HCT116 (cell line): ENCODE data around the gene PERCC1. TPM values are rescaled to one million over a fixed set of nuclear protein-coding genes. Genes with fewer than 3 reads are reported as not detected.

ENCODE experiments used
- ATAC-seq: fragments of 200-7000 bp; cut with Tn5 transposase; 2 replicates; pipeline ENCODE4 v1.9.1; 2020; ENCODE audit warnings: mild to moderate bottlenecking, moderate library complexity
- BruUV-seq: library from RNA; stranded (reverse); fragments of 400-500 nt; replicated peaks from 2 replicates; lab custom pipeline; 2021; lab: Mats Ljungman, UMichigan
- CTCF ChIA-PET: fragments of 300-600 bp; sonication (Branson Sonifier 250); formaldehyde crosslinking; loops from one replicate; lab custom pipeline; 2021; ENCODE audit warnings: antibody characterized with exemption; lab: Charles Lee
- POLR2A ChIA-PET: fragments of 300-600, 350-600 bp; sonication (Branson Sonifier 250); formaldehyde crosslinking; loops from one replicate; lab custom pipeline; 2021; ENCODE audit warnings: antibody characterized with exemption; lab: Charles Lee
- RAD21 ChIA-PET, 2 experiments: fragments of 300-600 bp; sonication (Branson Sonifier 250); formaldehyde crosslinking; loops; one replicate each; lab custom pipeline; 2023; ENCODE audit warnings: low total read pairs in 2 of 2; ENCODE audit not compliant: uncharacterized antibody in 2 of 2, unreplicated experiment in 2 of 2, low non-redundant PET in 1 of 2; lab: Charles Lee
- DNase-seq: peaks from one replicate; pipeline ENCODE4 v3.0.0-alpha.2; 2010; ENCODE audit warnings: low read depth, low spot score
- H2AFZ ChIP-seq: fragments of 200-600 bp; shearing (Covaris generic), sonication (generic); 2 replicates; pipeline ENCODE4 v1.6.1; 2017; ENCODE audit warnings: low read depth, mixed run types, mixed read lengths, antibody characterized with exemption, low read length; ENCODE audit not compliant: poor library complexity, severe bottlenecking
- H3K27ac ChIP-seq: 2 replicates; pipeline ENCODE4 v1.5.1; 2012; ENCODE audit warnings: low read depth, low read length
- H3K27me3 ChIP-seq: fragments of 200-600 bp; sonication (generic); 2 replicates; pipeline ENCODE4 v1.6.1; 2016; ENCODE audit warnings: mixed run types, low read length, mixed read lengths; ENCODE audit not compliant: insufficient read depth
- H3K36me3 ChIP-seq, 2 experiments: fragments of 200-500 bp in 1 of 2; fragments of 200-600 bp in 1 of 2; sonication (Bioruptor generic) in 1 of 2; sonication (generic) in 1 of 2; 2 replicates each; pipeline versions ENCODE4 v1.5.1 to v1.6.1; 2014 to 2016; ENCODE audit warnings: low read length in 2 of 2, inconsistent platforms in 1 of 2, mixed read lengths in 1 of 2, mixed run types in 1 of 2; ENCODE audit not compliant: insufficient read depth in 2 of 2, control insufficient read depth in 1 of 2
- H3K4me1 ChIP-seq, 2 experiments: fragments of 200-600 bp in 1 of 2; sonication (generic) in 1 of 2; 2 replicates each; pipeline versions ENCODE4 v1.5.1 to v1.6.1; 2012 to 2017; ENCODE audit warnings: low read length in 2 of 2, inconsistent platforms in 1 of 2, mild to moderate bottlenecking in 1 of 2, mixed read lengths in 1 of 2, mixed run types in 1 of 2, moderate library complexity in 1 of 2; ENCODE audit not compliant: insufficient read depth in 2 of 2, control insufficient read depth in 1 of 2
- H3K4me2 ChIP-seq: fragments of 200-600 bp; sonication (generic); 2 replicates; pipeline ENCODE4 v1.6.1; 2017; ENCODE audit warnings: mixed run types, low read length, mixed read lengths
- H3K4me3 ChIP-seq, 2 experiments: fragments of 200-600 bp in 1 of 2; sonication (generic) in 1 of 2; replicated peaks in 1 of 2; 2 replicates each; pipeline ENCODE4 v1.5.1; 2011 to 2016; ENCODE audit warnings: low read length in 2 of 2, control low read depth in 1 of 2, low read depth in 1 of 2, mild to moderate bottlenecking in 1 of 2, mixed read lengths in 1 of 2, mixed run types in 1 of 2
- H3K79me2 ChIP-seq: fragments of 200-600 bp; sonication (generic); 2 replicates; pipeline ENCODE4 v1.6.1; 2017; ENCODE audit warnings: mild to moderate bottlenecking, mixed run types, low read length, moderate library complexity, mixed read lengths; ENCODE audit not compliant: insufficient read depth
- H3K9ac ChIP-seq: fragments of 200-600 bp; sonication (generic); 2 replicates; pipeline ENCODE4 v1.6.1; 2016; ENCODE audit warnings: low read length, mixed read lengths
- H3K9me2 ChIP-seq: fragments of 200-600 bp; sonication (generic), shearing (Covaris generic); 2 replicates; pipeline ENCODE4 v1.6.1; 2017; ENCODE audit warnings: mixed run types, mild to moderate bottlenecking, moderate library complexity; ENCODE audit not compliant: insufficient read depth
- H3K9me3 ChIP-seq, 2 experiments: fragments of 200-500 bp in 1 of 2; fragments of 200-600 bp in 1 of 2; sonication (Bioruptor generic) in 1 of 2; sonication (generic) in 1 of 2; 2 replicates each; pipeline ENCODE4 v1.6.1; 2014 to 2017; ENCODE audit warnings: low read length in 2 of 2, mixed read lengths in 2 of 2, inconsistent platforms in 1 of 2, low read depth in 1 of 2, mild to moderate bottlenecking in 1 of 2, mixed run types in 1 of 2, moderate library complexity in 1 of 2; ENCODE audit not compliant: control insufficient read depth in 1 of 2, insufficient read depth in 1 of 2
- H4K20me1 ChIP-seq: fragments of 200-600 bp; sonication (generic), shearing (Covaris generic); 2 replicates; pipeline ENCODE4 v1.6.1; 2017; ENCODE audit warnings: mixed run types, mild to moderate bottlenecking, moderate library complexity; ENCODE audit not compliant: insufficient read depth
- CEBPB ChIP-seq: IDR thresholded peaks from 2 replicates; pipeline ENCODE4 v1.6.1; 2012; ENCODE audit warnings: low read depth
- CTCF ChIP-seq, 3 experiments: fragments of 200-600 bp in 1 of 3; sonication (generic) in 1 of 3; IDR thresholded peaks in 2 of 3; conservative IDR thresholded peaks in 1 of 3; 2 replicates each; pipeline ENCODE4 v1.5.1; 2012 to 2017; ENCODE audit warnings: low read depth in 2 of 3, low read length in 2 of 3, antibody characterized with exemption in 1 of 3, borderline replicate concordance in 1 of 3, control low read depth in 1 of 3, mild to moderate bottlenecking in 1 of 3, mixed read lengths in 1 of 3, mixed run types in 1 of 3, moderate library complexity in 1 of 3; ENCODE audit not compliant: insufficient read depth in 1 of 3
- EGR1 ChIP-seq: IDR thresholded peaks from 2 replicates; pipeline ENCODE4 v1.6.1; 2012; ENCODE audit warnings: low read depth
- EZH2 ChIP-seq: fragments of 200-600 bp; sonication (generic); IDR thresholded peaks from 2 replicates; pipeline ENCODE4 v1.6.1; 2017; ENCODE audit warnings: antibody characterized with exemption, mixed run types
- FOSL1 ChIP-seq: IDR thresholded peaks from 2 replicates; pipeline ENCODE4 v1.6.1; 2012; ENCODE audit warnings: low read depth
- JUND ChIP-seq: IDR thresholded peaks from 2 replicates; pipeline ENCODE4 v1.6.1; 2012
- POLR2AphosphoS5 ChIP-seq: IDR thresholded peaks from 2 replicates; pipeline ENCODE4 v1.6.1; 2011; ENCODE audit warnings: mild to moderate bottlenecking, low read depth, low read length, moderate library complexity
- SIN3A ChIP-seq: IDR thresholded peaks from 2 replicates; pipeline ENCODE4 v1.6.1; 2012; ENCODE audit warnings: low read depth
- SRF ChIP-seq: IDR thresholded peaks from 2 replicates; pipeline ENCODE4 v1.6.1; 2012; ENCODE audit warnings: low read depth
- TCF7L2 ChIP-seq: IDR thresholded peaks from 2 replicates; pipeline ENCODE4 v1.7.0; 2011; ENCODE audit warnings: borderline replicate concordance, inconsistent platforms; ENCODE audit not compliant: insufficient read depth, insufficient read length; ENCODE audit errors: extremely low read depth
- YY1 ChIP-seq: IDR thresholded peaks from 2 replicates; pipeline ENCODE4 v1.6.1; 2011; ENCODE audit warnings: low read length, low read depth, moderate library complexity, mild to moderate bottlenecking; ENCODE audit not compliant: insufficient replicate concordance; ENCODE audit errors: extremely low read depth
- ZFX ChIP-seq: fragments of 450-650 bp; IDR thresholded peaks from 2 replicates; pipeline ENCODE4 v1.6.1; 2017
- ZNF274 ChIP-seq: fragments of 200-500 bp; sonication (Bioruptor generic); IDR thresholded peaks from 2 replicates; pipeline ENCODE4 v1.6.1; 2014; ENCODE audit warnings: mild to moderate bottlenecking, low read depth, low read length, inconsistent platforms
- intact Hi-C: fragments of 100-400 bp; cut with micrococcal nuclease; formaldehyde crosslinking; loops from 2 replicates; pipeline ENCODE4 v1.10.0; 2022
- total RNA-seq: library from RNA; stranded (reverse); gene quantifications from one replicate; pipeline ENCODE4 v1.2.1, GENCODE V29; 2021; ENCODE audit not compliant: unreplicated experiment
- TF ChIP-seq, protein P1 (sequence below): IDR thresholded peaks from 2 replicates; pipeline ENCODE4 v1.6.1; 2012
- TF ChIP-seq, protein P2 (sequence below): IDR thresholded peaks from 2 replicates; pipeline ENCODE4 v1.6.1; 2012

Gene PERCC1
- total RNA-seq, 1 experiment from 2014 or later = not detected

DNA sequence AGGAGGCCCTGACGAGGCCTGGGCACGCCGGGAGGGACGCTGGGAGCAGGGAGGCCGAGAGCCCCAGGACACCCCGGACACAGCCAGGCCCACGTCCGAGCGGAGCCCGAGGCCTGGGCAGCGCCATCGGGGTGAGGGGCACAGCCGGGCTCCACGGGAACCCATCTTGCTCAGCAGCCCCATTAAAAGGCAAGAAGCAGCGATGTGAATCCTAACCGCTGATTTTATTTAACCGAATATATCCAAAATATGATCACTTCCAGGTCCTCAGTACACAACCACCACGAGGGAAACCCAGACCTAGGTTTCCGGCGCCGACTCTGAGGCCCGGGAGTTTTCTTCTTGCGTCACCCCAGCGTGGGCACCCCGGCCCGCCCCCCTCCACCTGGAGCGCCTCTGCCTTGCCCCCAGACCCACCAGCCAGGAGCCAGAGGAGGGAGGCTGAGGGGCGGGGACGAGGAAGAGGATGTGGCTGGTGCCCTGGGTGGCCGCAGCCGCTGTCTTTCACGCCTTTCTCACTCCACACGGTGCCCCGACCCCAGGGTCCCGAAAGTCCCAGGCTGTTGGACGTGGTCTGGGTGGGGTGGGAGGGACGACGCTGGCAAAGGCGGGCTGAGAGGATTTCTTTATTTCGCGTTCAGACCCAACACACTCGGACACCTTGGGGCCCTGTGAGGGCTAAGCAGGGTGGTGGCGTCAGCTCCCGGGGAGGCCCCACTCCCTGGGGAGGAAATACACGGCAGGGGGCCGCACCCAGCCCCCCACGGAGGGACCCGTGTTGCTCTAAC lies 14.0 kb downstream of the PERCC1 start:
- Histone ChIP-seq H3K27ac (no peak overlapping the region), H3K4me3 (no peak overlapping the region), H3K9me2 (no peaks in the 10 kb centered on the region), H3K4me1 (no peaks in the 10 kb centered on the region), H4K20me1 (no peaks in the 10 kb centered on the region), H3K27me3 (no peaks in the 10 kb centered on the region), H2AFZ (no peak overlapping the region), H3K36me3 (no peaks in the 10 kb centered on the region), H3K4me2 (no peak overlapping the region), H3K9me3 (no peaks in the 10 kb centered on the region), H3K9ac (no peak overlapping the region), H3K79me2 (no peaks in the 10 kb centered on the region)
- intact Hi-C loops = no loop called here
- DNase-seq (no peak), ATAC-seq (no peak)
- CTCF ChIA-PET = no interaction called here
- no TSS peak for BruUV-seq
- TF ChIP-seq SRF (no peak), JUND (no peak), FOSL1 (no peak), CTCF (IDR thresholded peaks at IDR 0.05 in 2 of 3, conservative IDR thresholded peaks at IDR 0.05 in 1 of 3; ENCODE audit: borderline replicate concordance in 1 of 3, insufficient read depth in 1 of 3, low read depth in 2 of 3, low read length in 2 of 3) (no peak), TCF7L2 (no peak), YY1 (no peak), ZFX (no peak), POLR2AphosphoS5 (no peak), EZH2 (no peak), EGR1 (no peak), ZNF274 (no peak), SIN3A (no peak), CEBPB (no peak)
- TF ChIP-seq, protein P1, sequence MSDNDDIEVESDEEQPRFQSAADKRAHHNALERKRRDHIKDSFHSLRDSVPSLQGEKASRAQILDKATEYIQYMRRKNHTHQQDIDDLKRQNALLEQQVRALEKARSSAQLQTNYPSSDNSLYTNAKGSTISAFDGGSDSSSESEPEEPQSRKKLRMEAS = no peak
- TF ChIP-seq, protein P2, sequence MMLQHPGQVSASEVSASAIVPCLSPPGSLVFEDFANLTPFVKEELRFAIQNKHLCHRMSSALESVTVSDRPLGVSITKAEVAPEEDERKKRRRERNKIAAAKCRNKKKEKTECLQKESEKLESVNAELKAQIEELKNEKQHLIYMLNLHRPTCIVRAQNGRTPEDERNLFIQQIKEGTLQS = no peak
- TF ChIP-seq, all 23 proteins: peak for 0
- ChIA-PET POLR2A (no interaction called here), RAD21 (no interaction called here)
